MM.1S (cell line): ENCODE results near the gene KCNE3.

Experiments
- DNase-seq: peaks from one replicate; pipeline ENCODE4 v3.0.0-alpha.2; 2015
- H2AFZ ChIP-seq: fragments of 300-600 bp; sonication (generic); 2 replicates; pipeline ENCODE4 v1.6.0; 2016; ENCODE audit warnings: antibody characterized with exemption, low read length
- H3F3A ChIP-seq: fragments of 300-600 bp; sonication (generic); 2 replicates; pipeline ENCODE4 v1.6.1; 2016; ENCODE audit warnings: mild to moderate bottlenecking, antibody characterized with exemption, low read length, moderate library complexity, mixed read lengths; ENCODE audit not compliant: insufficient read depth
- H3K27ac ChIP-seq: fragments of 300-600 bp; sonication (generic); 2 replicates; pipeline ENCODE4 v1.5.1; 2016; ENCODE audit warnings: mild to moderate bottlenecking, low read length
- H3K27me3 ChIP-seq: fragments of 300-600 bp; sonication (generic); replicated peaks from 2 replicates; pipeline ENCODE4 v1.6.0; 2016; ENCODE audit warnings: low read length; ENCODE audit not compliant: insufficient read depth
- H3K36me3 ChIP-seq: fragments of 300-600 bp; sonication (generic); replicated peaks from 2 replicates; pipeline ENCODE4 v1.6.1; 2016; ENCODE audit warnings: mild to moderate bottlenecking, low read length, mixed read lengths; ENCODE audit not compliant: insufficient read depth
- H3K4me1 ChIP-seq: fragments of 300-600 bp; sonication (generic); 2 replicates; pipeline ENCODE4 v1.6.1; 2016; ENCODE audit warnings: low read length, mixed read lengths
- H3K4me2 ChIP-seq: fragments of 300-600 bp; sonication (generic); 2 replicates; pipeline ENCODE4 v1.6.0; 2016; ENCODE audit warnings: low read depth, low read length
- H3K4me3 ChIP-seq: fragments of 300-600 bp; sonication (generic); 2 replicates; pipeline ENCODE4 v1.5.1; 2016; ENCODE audit warnings: low read length, mixed read lengths
- H3K79me2 ChIP-seq: fragments of 300-600 bp; sonication (generic); 2 replicates; pipeline ENCODE4 v1.6.1; 2016; ENCODE audit warnings: mixed run types, low read length, mixed read lengths
- H3K9ac ChIP-seq: fragments of 300-600 bp; sonication (generic); 2 replicates; pipeline ENCODE4 v1.6.1; 2016; ENCODE audit warnings: low read length, mixed read lengths
- H3K9me2 ChIP-seq: fragments of 300-600 bp; sonication (generic); replicated peaks from 2 replicates; pipeline ENCODE4 v1.6.1; 2016; ENCODE audit warnings: mild to moderate bottlenecking, low read length, mixed read lengths; ENCODE audit not compliant: insufficient read depth
- H3K9me3 ChIP-seq: fragments of 300-600 bp; sonication (generic); replicated peaks from 2 replicates; pipeline ENCODE4 v1.6.1; 2016; ENCODE audit warnings: mild to moderate bottlenecking, low read length, mixed read lengths; ENCODE audit not compliant: insufficient read depth
- H4K20me1 ChIP-seq: fragments of 300-600 bp; sonication (generic); 2 replicates; pipeline ENCODE4 v1.6.1; 2016; ENCODE audit warnings: mild to moderate bottlenecking, low read length, moderate library complexity, mixed read lengths; ENCODE audit not compliant: insufficient read depth
- CTCF ChIP-seq: fragments of 300-600 bp; sonication (generic); IDR thresholded peaks from 2 replicates; pipeline ENCODE4 v1.5.1; 2016; ENCODE audit warnings: antibody characterized with exemption, low read length, mixed read lengths
- EZH2 ChIP-seq: fragments of 300-600 bp; sonication (generic); optimal IDR thresholded peaks from 2 replicates; pipeline ENCODE3; 2017; ENCODE audit warnings: low read depth, mild to moderate bottlenecking, antibody characterized with exemption, low read length, mixed read lengths
- EZH2phosphoT487 ChIP-seq: fragments of 300-600 bp; sonication (generic); IDR thresholded peaks from 2 replicates; pipeline ENCODE4 v1.6.1; 2018; ENCODE audit warnings: antibody characterized with exemption, low read length

The KCNE3 gene

GRCh38 chr11:74437441-74438042, 29.8 kb downstream of the KCNE3 start:
- no peak overlapping the region for H3K4me2 ChIP-seq
- no peaks in the 10 kb centered on the region for H3K9me3 ChIP-seq
- H2AFZ ChIP-seq: no peak overlapping the region
- H3K9ac ChIP-seq: no peak overlapping the region
- TF ChIP-seq CTCF (no peak), EZH2phosphoT487 (no peak), EZH2 (no peak)
- no peaks in the 10 kb centered on the region for H4K20me1 ChIP-seq
- H3K9me2 ChIP-seq: no peaks in the 10 kb centered on the region
- H3K27me3 ChIP-seq: no peaks in the 10 kb centered on the region
- no peaks in the 10 kb centered on the region for H3K36me3 ChIP-seq
- no peaks in the 10 kb centered on the region for H3K79me2 ChIP-seq
- H3K4me1 ChIP-seq: no peaks in the 10 kb centered on the region
- H3K27ac ChIP-seq: no peak overlapping the region
- no peaks in the 10 kb centered on the region for H3F3A ChIP-seq
- no peak for DNase-seq
- no peak overlapping the region for H3K4me3 ChIP-seq

- no peak overlapping the region for H3K4me2 ChIP-seq
- DNase-seq: no peak
- no peaks in the 10 kb centered on the region for H3K79me2 ChIP-seq
- H3K27ac ChIP-seq: no peak overlapping the region
- no peak overlapping the region for H3K9ac ChIP-seq
- H3K4me1 ChIP-seq: no peaks in the 10 kb centered on the region
- H3K4me3 ChIP-seq: no peak overlapping the region
- no peaks in the 10 kb centered on the region for H3K9me3 ChIP-seq
- no peak for TF ChIP-seq CTCF
- no peak for TF ChIP-seq EZH2
- no peak for TF ChIP-seq EZH2phosphoT487
- H3K9me2 ChIP-seq: no peaks in the 10 kb centered on the region
- H3K27me3 ChIP-seq: no peaks in the 10 kb centered on the region
- H2AFZ ChIP-seq: no peak overlapping the region
- no peaks in the 10 kb centered on the region for H4K20me1 ChIP-seq
- no peaks in the 10 kb centered on the region for H3F3A ChIP-seq
- no peaks in the 10 kb centered on the region for H3K36me3 ChIP-seq
Measured at GRCh38 chr11:74434528-74434927, 32.8 kb downstream of the KCNE3 start.

- Histone ChIP-seq H3K79me2 (no peaks in the 10 kb centered on the region), H3K4me2 (no peak overlapping the region), H3K4me3 (no peak overlapping the region), H3K9me3 (no peaks in the 10 kb centered on the region), H3K9me2 (no peaks in the 10 kb centered on the region), H3K27me3 (no peaks in the 10 kb centered on the region), H2AFZ (no peak overlapping the region), H3K27ac (no peak overlapping the region), H3F3A (no peaks in the 10 kb centered on the region), H3K9ac (no peak overlapping the region), H4K20me1 (no peaks in the 10 kb centered on the region), H3K36me3 (no peaks in the 10 kb centered on the region), H3K4me1 (no peaks in the 10 kb centered on the region)
- TF ChIP-seq EZH2 (no peak), CTCF (no peak), EZH2phosphoT487 (no peak)
- DNase-seq: no peak
Measured at GRCh38 chr11:74429205-74429604, 38.1 kb downstream of the KCNE3 start.
